Activated T-cell treated with anti-CD3 and anti-CD28 coated beads, Interleukin-2, amount 50 U/mL, for 4 hours (primary cell): ENCODE measurements around the gene UFSP2. TPM values are rescaled to one million over a fixed set of nuclear protein-coding genes. Genes with fewer than 3 reads are reported as not detected.

Experiments used
- ATAC-seq, 2 donors: fragments of 200-7000 bp; cut with Tn5 transposase; one replicate each; pipeline ENCODE4 v1.10.0; 2021
- DNase-seq: peaks from one replicate; pipeline ENCODE4 v3.0.0-alpha.2; 2020
- H3K27me3 Mint-ChIP-seq: one replicate; pipeline ENCODE4 v1.8.0; 2021; ENCODE audit warnings: low read depth, mixed read lengths
- H3K36me3 Mint-ChIP-seq: one replicate; pipeline ENCODE4 v1.8.0; 2022; ENCODE audit warnings: mixed read lengths; ENCODE audit not compliant: insufficient read depth
- H3K4me1 Mint-ChIP-seq: one replicate; pipeline ENCODE4 v1.8.0; 2021; ENCODE audit warnings: low read depth, mixed read lengths
- H3K4me3 Mint-ChIP-seq: one replicate; pipeline ENCODE4 v1.8.0; 2021; ENCODE audit warnings: mild to moderate bottlenecking, moderate library complexity, mixed read lengths
- H3K9me3 Mint-ChIP-seq: one replicate; pipeline ENCODE4 v1.8.0; 2021; ENCODE audit warnings: mixed read lengths
- total RNA-seq, 3 donors: library from RNA; stranded (reverse); gene quantifications; one replicate each; pipeline ENCODE4 v1.2.1, GENCODE V29; 2021

UFSP2 gene
- total RNA-seq, 3 donors from 2014 or later = 15.3 to 25.7 (median 18.2) TPM

DNA sequence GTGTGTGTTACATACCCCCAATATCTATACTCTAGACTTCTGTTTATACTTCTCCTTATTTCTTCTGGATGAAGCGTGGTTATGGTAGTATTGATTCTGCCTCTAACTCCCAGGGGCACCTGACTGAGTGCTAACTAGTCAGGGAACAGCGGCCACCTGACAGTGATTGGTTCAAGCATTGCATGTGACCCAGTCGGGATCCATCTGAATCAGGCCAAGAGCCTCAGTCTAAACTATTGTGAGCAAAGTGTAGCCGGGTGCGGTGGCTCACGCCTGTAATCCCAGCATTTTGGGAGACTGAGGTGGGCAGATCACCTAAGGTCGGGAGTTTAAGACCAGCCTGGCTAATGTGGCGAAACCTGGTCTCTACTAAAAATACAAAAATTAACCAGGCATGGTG, 35.8 kb upstream of the UFSP2 start:
- ATAC-seq (no peak), DNase-seq (no peak)
- Mint-ChIP-seq H3K27me3 (peaks cover 16% of the 10 kb centered on the region), H3K4me1 (no peaks in the 10 kb centered on the region), H3K36me3 (no peaks in the 10 kb centered on the region), H3K4me3 (no peak overlapping the region), H3K9me3 (no peaks in the 10 kb centered on the region)

DNA sequence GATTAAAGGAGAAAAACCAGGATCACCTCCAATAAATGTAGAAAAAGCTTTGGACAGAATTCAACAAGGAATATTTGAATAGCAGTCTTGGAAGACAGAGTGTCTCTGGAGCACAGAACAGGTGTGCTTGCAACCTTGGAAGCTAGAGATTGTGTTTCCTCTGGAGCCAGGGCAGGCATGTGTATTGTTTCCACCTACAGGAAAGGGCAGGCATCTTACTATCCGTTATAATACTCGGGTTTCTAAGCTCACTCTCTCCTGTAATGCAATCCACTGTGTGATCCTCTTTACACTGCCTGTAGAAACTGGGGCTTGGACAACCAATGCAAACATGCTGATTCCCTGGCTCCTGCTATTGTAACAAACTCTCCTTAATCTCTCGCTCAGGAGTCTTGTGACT, 31.4 kb upstream of the UFSP2 start:
- DNase-seq (no peak), ATAC-seq (no peak)
- Mint-ChIP-seq H3K4me3 (no peak overlapping the region), H3K9me3 (no peaks in the 10 kb centered on the region), H3K36me3 (no peaks in the 10 kb centered on the region), H3K27me3 (peaks cover 21% of the 10 kb centered on the region), H3K4me1 (no peaks in the 10 kb centered on the region)

DNA sequence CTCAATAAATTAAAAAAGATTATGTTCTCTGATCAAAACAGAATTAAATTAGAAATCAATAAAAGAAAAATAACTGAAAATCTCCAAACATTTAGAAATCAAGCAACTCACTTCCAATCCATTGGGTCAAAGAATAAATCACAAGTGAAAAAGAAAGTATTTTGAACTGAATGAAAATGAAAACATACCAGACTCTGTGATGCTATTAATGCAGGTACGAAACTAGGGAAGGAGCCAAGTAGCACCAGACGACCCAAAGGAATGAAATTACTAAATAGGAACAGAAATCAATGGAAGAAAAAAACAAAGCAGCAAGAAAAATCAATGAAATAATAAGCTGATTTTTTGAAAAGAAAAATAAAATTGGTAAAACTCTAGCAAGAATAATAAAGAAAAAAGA, 30.4 kb upstream of the UFSP2 start:
- H3K4me3 Mint-ChIP-seq = no peak overlapping the region
- ATAC-seq (no peak), DNase-seq (no peak)
- H3K9me3 Mint-ChIP-seq = no peaks in the 10 kb centered on the region
- no peaks in the 10 kb centered on the region for H3K4me1 Mint-ChIP-seq
- no peaks in the 10 kb centered on the region for H3K36me3 Mint-ChIP-seq
- H3K27me3 Mint-ChIP-seq = peaks cover 22% of the 10 kb centered on the region

DNA sequence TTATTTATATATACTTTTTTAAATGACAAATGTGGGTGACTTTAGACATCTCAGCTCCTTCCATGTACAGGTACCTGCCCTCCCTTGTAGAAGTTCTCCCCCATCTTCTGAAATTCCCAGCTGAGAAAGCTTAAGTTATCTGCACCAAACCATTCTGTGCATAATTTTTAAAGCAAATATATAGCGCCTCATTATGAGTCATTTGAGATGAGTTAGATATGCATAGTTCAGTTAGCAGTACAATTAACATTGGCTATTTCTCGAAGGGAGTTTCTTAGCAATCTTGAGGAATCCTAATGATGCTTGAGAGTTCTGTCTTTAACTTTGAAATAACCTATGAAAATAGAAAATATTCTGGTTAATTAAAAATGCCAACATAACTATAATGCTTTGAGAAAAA, 19.4 kb upstream of the UFSP2 start:
- Mint-ChIP-seq H3K27me3 (peaks cover 7% of the 10 kb centered on the region), H3K4me3 (no peak overlapping the region)

DNA sequence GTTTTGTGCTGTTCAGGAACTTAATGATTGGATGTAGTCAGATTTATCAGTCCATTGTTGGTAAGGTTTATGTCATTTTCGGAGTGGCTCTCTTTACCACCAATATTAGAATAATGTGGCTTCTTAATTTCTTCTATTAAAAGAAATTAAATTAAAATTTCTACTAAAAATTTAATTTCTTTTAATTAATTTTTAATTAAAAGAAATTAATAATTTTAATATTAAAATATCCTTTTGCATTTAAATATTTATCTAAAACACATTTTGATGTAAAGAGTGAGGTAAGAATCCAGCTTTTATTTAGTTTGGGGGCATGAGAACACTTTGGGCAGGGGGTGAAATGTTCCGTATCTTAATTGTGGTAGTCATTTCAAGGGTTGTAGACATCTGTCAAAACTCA, 15.7 kb upstream of the UFSP2 start:
- ATAC-seq (no peak), DNase-seq (no peak)
- H3K36me3 Mint-ChIP-seq = no peaks in the 10 kb centered on the region
- H3K4me3 Mint-ChIP-seq = no peak overlapping the region
- peaks cover 5% of the 10 kb centered on the region for H3K27me3 Mint-ChIP-seq
- no peaks in the 10 kb centered on the region for H3K9me3 Mint-ChIP-seq
- H3K4me1 Mint-ChIP-seq = no peaks in the 10 kb centered on the region

More for the DNA sequence above, 19.4 kb upstream of the UFSP2 start:
- DNase-seq (no peak), ATAC-seq (no peak)
- H3K9me3 Mint-ChIP-seq = no peaks in the 10 kb centered on the region
- H3K4me1 Mint-ChIP-seq = no peaks in the 10 kb centered on the region
- no peaks in the 10 kb centered on the region for H3K36me3 Mint-ChIP-seq

DNA sequence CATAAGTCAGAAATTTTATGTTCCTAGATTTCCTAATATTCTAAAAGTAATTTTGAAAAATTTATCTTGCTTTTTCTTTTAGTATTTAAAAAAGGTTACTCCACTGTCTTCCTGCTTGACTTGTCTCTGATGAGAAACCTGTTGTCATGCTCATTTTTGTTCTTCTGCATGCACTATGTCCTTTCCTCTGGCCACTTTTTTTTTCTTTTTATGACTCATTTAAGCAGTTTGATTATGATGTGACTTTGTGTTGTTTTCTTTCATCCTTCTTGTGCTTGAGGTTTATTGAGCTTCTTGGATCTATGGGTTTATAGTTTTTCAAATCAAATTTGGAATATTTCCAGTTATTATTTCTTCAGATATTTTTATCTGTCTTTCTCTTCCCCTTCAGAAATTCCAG, 12.0 kb upstream of the UFSP2 start:
- ATAC-seq = no peak
- H3K36me3 Mint-ChIP-seq = no peaks in the 10 kb centered on the region
- no peak overlapping the region for H3K4me3 Mint-ChIP-seq

DNA sequence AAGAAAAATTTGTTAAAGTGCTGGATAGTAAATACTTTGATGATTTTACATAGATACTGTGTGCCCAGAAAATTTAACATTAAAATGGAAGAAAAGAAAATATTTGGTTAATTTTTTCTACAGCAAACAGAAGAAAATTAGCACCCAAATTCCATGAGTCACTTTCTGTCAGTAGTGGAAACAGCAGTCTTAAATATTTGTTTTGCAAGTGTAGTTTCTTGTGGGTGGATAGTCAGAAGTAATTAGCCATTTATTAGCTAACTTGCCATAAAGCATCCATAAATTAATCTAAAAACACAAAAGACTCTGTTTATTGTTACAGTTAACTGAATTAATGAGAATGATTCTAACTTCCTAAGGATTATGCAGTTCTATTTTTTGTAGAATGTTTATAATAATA, 9.7 kb upstream of the UFSP2 start:
- no peaks in the 10 kb centered on the region for H3K9me3 Mint-ChIP-seq
- no peaks in the 10 kb centered on the region for H3K27me3 Mint-ChIP-seq
- DNase-seq (no peak), ATAC-seq (no peak)
- no peaks in the 10 kb centered on the region for H3K4me1 Mint-ChIP-seq
- H3K4me3 Mint-ChIP-seq = no peak overlapping the region
- no peaks in the 10 kb centered on the region for H3K36me3 Mint-ChIP-seq

More for the DNA sequence above, 12.0 kb upstream of the UFSP2 start:
- Mint-ChIP-seq H3K9me3 (no peaks in the 10 kb centered on the region), H3K4me1 (no peaks in the 10 kb centered on the region), H3K27me3 (no peaks in the 10 kb centered on the region)
- DNase-seq = no peak

DNA sequence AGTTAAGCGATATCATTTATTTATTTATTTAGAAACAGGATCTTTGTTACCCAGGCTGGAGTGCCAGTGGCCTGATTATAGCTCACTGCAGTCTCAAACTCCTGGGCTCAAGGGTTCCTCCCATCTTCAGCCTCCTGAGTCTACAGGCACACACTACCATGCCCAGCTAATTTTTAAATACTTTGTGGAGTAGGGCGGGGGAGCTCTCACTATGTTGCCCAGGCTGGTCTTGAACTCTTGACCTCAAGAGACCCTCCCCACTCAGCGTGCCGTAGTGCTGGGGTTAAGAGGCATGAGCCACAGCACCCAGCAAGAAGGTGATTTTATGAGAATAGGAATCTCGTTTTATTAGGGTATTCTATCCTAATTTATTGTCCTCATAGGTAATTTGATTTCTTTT, 3.9 kb upstream of the UFSP2 start:
- no peaks in the 10 kb centered on the region for H3K36me3 Mint-ChIP-seq
- no peak for ATAC-seq
- no peaks in the 10 kb centered on the region for H3K27me3 Mint-ChIP-seq
- no peaks in the 10 kb centered on the region for H3K9me3 Mint-ChIP-seq
- H3K4me3 Mint-ChIP-seq = no peak overlapping the region
- DNase-seq = no peak
- H3K4me1 Mint-ChIP-seq = peaks cover 9% of the 10 kb centered on the region

DNA sequence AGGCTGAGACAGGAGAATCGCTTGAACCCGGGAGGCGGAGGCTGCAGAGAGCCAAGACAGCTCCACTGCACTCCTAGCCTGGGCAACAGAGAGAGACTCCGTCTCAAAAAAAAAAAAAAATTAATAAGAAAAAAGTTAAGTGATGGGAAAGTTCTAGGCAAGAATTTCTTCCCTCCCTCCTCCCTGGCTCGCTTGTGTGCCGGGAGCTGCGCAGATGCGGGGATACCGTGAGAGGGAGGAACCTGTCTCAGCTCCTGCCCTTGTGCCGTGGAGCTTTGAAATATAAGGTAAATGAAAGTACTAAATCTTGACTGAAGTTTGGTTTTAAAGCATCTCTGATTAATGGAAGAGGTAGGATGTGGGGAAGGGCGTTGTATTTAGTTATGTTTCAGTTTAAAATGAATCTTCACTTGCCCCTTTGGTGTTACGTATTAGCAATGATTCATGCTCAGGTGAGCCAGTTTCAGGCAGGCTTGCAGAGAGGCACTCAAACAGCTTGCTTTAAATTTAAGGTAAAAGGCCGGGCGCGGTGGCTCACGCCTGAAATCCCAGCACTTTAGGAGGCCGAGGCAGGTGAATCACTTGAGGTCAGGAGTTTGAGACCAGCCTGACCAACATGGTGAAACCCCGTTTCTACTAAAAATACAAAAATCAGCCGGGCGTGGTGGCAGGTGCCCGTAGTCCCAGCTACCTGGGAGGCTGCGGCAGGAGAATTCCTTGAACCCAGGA, 1.4 kb upstream of the UFSP2 start:
- Mint-ChIP-seq H3K27me3 (no peaks in the 10 kb centered on the region), H3K4me3 (peak overlapping the region; percentile 50), H3K36me3 (peaks cover under 1% of the 10 kb centered on the region), H3K4me1 (peaks cover 20% of the 10 kb centered on the region), H3K9me3 (no peaks in the 10 kb centered on the region)
- no peak for ATAC-seq
- DNase-seq = no peak

DNA sequence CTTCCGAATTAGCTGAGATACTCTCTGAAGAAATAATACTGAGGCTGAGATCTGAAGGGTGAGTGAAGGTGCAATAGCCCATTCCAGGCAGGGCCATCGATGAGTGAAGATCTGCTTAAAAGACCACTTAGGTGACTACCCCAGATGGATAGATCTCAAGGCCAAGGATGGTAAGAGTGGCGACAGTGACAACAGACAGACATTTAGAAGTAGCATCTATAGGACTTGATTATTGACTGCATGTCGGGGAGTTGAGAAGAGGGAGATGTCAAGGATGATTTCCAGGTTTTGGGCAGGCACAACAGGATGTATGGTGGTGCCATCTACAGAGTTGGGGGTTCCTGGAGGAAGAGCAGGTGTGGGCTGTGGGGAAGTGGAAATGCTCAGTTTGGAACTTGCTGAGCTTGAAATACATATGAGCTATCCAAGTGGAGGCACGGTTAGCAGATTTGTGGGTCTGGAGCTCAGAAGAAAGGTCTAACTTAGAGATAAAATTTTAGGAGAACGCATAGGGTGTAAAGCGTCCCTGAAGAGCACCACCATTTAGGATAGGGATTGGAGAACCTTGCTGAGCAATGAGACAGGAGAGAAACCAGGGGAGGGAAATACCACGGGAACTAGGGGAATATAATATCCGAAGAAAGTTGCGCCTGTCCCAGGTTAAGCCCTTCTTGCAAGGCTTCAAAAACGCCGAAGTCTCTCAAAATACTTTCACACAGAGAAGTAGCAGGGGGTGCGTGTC, 688 bp downstream of the UFSP2 start:
- ATAC-seq = peak; percentile 4 to 8
- no peak for DNase-seq
- no peaks in the 10 kb centered on the region for H3K9me3 Mint-ChIP-seq
- peaks cover 27% of the 10 kb centered on the region for H3K4me1 Mint-ChIP-seq
- peaks cover 8% of the 10 kb centered on the region for H3K36me3 Mint-ChIP-seq
- H3K4me3 Mint-ChIP-seq = peak overlapping the region; percentile 84
- no peaks in the 10 kb centered on the region for H3K27me3 Mint-ChIP-seq

DNA sequence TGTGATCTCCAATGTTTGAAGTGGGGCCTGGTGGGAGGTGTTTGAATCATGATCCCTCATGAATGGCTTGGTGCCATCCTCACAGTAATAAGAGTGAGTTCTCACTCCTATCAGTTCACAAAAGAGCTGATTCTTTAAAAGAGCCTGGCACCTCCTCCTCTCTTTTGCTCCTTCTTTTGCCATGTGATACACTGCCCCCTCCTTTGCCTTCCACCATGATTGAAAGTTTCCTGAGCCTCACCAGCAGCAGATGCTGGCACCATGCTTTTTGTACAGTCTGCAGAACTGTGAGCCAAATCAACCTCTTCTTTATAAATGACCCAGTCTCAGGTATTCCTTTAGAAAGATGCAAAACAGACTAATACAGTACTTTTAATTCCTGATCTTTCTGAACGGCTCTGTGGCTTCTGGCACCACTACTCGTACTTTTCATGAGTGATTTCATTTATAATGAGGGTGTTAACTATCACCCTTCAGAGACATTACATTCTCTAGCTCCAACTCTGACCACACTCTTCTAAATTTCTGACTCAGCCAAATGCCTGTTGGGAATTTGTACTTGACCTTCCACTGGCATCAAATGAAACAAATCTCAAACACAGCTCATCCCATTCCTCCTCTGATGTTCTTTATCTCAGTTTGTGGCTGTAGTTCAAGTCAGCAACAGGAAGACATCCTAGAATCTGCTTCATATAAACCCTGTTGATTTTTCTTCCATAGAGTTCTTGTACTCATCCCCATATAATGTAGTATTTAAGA, 4.2 kb downstream of the UFSP2 start:
- Mint-ChIP-seq H3K36me3 (peaks cover 23% of the 10 kb centered on the region), H3K9me3 (no peaks in the 10 kb centered on the region), H3K4me3 (no peak overlapping the region), H3K27me3 (no peaks in the 10 kb centered on the region), H3K4me1 (peaks cover 27% of the 10 kb centered on the region)
- ATAC-seq (no peak), DNase-seq (no peak)

DNA sequence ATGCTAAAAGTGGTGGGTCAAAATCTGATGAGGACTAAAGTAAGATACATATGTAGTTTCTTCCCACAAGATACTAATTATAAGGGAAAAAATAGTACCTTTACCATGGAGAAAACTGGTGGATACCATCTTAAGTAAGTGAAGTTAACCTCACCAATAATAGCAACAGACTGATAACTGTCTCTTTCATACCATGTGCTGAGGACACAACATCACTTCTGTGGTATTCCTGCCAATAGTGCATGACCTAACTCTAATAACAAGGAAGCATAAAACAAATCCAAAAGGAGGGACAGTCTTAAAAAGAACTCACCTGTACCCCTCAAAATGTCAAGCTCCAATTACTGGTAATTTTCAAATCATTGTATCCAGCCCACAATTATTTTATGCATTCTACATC, 8.8 kb downstream of the UFSP2 start:
- DNase-seq = no peak
- no peak for ATAC-seq
- H3K27me3 Mint-ChIP-seq = no peaks in the 10 kb centered on the region
- H3K4me3 Mint-ChIP-seq = no peak overlapping the region
- no peaks in the 10 kb centered on the region for H3K9me3 Mint-ChIP-seq
- peaks cover 5% of the 10 kb centered on the region for H3K4me1 Mint-ChIP-seq
- H3K36me3 Mint-ChIP-seq = peaks cover 33% of the 10 kb centered on the region

DNA sequence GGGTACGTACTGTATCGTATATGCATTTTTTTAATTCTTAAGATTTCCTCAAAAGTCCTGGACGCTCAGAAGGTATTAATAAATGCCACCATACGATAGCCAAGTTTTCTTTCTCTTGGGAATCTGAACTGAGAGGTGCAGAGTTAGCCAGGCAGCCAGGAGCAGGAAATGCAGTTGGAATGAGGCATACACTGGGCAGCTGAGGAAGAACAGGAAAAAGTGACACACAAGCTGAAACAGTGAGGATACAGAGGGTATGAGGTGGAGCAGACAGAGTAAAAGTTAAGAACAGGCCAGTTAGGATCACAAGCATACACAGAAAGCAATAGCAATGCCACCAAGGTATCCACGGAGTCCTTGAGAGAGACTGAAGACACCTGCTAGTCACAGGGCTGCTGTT, 13.4 kb downstream of the UFSP2 start:
- Mint-ChIP-seq H3K4me1 (no peaks in the 10 kb centered on the region), H3K4me3 (no peak overlapping the region), H3K36me3 (peaks cover 20% of the 10 kb centered on the region), H3K9me3 (no peaks in the 10 kb centered on the region), H3K27me3 (no peaks in the 10 kb centered on the region)
- DNase-seq (no peak), ATAC-seq (no peak)

DNA sequence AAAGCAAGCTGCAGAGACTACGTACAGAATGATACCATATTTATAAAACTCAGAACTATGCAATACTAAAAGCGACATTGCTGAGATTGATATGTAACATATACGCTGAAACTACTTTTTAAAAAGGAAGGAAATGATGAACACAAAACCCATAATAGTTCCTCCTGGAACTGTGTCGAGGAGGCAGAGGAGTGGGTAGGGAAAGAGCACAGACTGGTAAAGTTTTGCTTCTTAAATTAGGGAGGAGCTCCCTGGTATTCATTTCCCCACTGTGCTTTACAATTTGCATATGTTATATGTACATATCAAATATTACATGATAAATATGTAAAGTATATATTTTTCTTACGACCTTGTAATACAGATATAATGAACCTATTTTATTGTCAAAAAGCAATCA, 13.9 kb downstream of the UFSP2 start:
- DNase-seq (no peak), ATAC-seq (no peak)
- no peaks in the 10 kb centered on the region for H3K9me3 Mint-ChIP-seq
- H3K4me1 Mint-ChIP-seq = no peaks in the 10 kb centered on the region
- H3K4me3 Mint-ChIP-seq = no peak overlapping the region
- peaks cover 18% of the 10 kb centered on the region for H3K36me3 Mint-ChIP-seq
- no peaks in the 10 kb centered on the region for H3K27me3 Mint-ChIP-seq
